HG03457 (cell line): ENCODE data around the gene LTBR.
"Not testable (repeated sequence)": the region's sequence is repeated elsewhere in the genome, so short reads cannot be mapped to it uniquely, and the experiment has no call there.

Source experiments
- ATAC-seq: cut with Tn5 transposase; IDR thresholded peaks from one replicate; pipeline ENCODE4 v1.9.1; 2021; ENCODE audit warnings: moderate number of reproducible peaks; ENCODE audit not compliant: unreplicated experiment

The LTBR gene

DNA sequence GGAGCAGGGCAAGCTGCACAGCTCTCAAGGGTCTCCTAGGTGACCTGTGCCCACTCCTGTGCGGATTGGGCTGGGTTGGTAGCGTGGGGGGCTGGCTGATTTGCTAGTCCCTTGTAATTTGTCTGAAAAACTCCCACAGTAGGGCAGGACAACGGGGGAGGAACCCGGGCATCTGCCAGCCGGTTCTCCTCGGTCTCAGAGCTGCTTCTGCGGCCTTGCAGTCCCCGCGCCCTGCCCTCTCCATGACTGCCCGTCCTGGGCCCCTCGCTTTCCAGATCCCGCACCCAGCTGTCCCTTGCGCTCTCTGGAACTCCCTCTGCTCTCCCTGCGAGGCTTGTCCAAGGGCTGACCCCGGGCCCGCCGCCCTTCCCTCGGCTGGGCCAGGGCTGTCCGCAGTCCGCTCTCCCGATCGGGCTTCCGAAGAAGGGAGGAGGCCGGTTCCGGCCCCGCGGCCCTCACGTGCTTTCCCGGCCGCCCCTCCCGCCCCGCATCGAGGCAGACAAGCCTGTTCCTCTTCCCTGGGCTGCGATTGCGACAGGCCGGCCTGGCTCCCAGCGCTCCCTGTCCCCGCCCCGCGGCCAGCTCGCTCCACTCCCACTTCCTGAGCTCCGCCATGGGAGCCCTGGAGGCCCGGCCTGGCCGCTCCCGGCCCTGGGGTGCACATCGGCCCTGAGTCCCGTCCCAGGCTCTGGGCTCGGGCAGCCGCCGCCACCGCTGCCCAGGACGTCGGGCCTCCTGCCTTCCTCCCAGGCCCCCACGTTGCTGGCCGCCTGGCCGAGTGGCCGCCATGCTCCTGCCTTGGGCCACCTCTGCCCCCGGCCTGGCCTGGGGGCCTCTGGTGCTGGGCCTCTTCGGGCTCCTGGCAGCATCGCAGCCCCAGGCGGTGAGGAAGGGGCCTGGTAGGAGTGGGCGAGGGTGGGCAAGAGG is at the start of gene LTBR:
Gene LTBR, plus strand, starts transcription at position 591 of the 927 bp plus-strand sequence. Its CDS starts 197 bp downstream, at position 788.
- ATAC-seq, result no peak

DNA sequence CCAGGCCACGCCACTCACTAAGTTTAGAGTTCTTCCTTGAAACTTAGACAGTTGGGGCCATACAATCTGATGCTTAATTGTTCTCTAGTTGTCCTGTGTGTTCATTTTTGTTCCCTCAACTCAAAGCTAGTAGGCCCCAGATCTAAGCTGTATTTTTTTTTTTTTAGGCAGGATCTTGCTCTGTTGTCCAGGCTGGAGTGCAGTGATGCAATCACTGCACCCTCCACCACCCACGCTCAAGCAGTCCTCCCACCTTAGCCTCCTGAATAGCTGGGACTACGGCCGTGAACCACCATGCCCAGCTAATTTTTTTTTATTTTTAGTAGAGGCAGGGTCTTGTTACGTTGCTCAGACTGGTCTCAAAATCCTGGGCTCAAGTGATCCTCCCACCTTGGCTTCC is 49.6 kb upstream of the LTBR start:
- ATAC-seq, result no peak

DNA sequence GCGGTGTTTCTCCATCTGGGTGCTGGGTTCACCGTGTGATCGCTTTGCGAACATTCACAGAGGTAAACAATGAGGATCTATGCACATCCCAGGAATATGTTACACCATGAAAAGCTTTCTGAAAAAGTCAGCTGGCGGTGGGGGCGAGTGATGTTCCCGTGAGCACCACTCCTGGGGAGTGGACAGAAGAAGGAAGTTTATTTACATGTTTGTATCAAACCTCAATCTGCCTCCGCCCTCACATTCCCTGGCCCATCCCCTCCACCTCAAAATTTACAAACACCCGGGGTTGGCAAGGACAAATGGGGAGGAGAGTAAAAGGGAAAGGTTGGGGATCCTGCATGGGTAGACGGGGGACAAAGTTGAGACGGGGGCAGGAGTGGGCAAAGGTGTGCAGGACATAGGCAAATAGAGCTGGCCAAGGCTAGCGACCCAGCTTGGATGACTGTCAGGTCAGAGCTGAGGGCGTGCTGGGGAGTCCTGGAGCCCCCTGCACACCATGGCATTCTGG is 49.0 kb upstream of the LTBR start:
- no peak for ATAC-seq

DNA sequence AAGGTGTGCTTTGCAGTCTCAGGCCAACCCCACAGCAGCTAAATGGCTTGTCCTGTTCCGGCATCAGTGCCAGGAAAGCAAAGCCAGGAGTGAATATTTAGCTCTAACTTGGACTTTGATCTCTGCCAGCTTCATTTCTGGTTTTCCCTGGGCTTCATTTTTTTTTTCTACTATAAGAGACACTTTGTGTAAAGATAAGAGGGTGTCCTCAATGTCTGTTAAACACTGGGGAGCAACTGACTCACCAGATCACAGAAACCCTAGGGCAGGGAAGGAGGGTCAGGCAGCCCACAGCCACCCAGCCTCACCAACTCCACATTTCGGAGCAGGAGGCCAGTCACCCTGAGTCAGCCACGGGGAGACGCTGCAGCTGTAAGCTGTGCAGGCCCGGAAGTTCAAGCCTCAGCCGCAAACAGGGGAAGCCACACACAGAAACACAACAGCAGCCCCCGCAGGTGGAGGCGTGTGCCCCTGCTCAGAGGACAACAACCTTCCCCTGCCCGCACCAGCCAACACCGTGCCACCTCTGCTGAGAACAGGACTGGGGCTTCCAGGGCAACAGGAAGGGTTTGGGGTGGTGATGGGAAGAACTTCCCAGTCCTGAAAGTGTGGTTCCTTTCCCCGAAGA is 48.4 kb upstream of the LTBR start:
- ATAC-seq, result no peak

DNA sequence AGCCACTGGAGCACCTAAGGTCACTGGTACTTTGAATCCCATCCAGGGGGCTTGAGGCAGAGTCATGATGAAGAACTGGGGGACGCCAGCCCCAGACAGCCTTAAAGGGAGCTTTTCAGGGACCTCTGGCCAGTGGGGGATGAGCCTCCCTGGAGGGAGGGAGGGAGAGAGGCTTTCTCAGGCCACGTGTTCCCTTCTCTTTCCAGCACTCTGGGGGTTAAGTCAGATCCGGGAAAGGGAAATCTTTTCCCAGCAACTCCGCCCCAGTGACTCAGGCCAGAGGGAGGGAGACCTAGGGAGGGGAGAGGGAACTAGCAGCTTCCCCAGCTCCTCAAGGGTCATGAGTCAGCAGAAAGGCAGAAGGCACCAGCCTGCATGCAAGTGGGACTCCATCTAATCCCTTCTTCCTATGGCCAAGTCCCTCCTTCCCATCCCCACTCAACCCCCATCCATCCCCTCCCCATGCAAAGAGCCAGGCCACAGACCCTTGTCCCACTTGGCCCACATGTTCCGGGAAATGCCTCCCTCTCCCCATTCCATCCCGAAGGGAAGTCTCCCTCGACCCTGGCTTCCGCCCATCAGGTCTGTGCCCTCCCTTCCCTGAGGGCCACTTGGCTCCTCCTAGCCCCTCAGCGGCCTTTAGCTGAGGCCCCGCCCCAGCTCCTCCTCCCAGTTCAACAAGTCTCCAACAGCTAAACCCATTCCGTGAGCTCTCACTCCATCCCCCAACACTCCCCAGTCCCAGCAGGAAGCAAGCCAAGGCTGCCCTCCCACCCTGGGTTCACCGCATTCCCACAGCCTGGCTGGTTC is 47.7 kb upstream of the LTBR start:
- ATAC-seq, result no peak

DNA sequence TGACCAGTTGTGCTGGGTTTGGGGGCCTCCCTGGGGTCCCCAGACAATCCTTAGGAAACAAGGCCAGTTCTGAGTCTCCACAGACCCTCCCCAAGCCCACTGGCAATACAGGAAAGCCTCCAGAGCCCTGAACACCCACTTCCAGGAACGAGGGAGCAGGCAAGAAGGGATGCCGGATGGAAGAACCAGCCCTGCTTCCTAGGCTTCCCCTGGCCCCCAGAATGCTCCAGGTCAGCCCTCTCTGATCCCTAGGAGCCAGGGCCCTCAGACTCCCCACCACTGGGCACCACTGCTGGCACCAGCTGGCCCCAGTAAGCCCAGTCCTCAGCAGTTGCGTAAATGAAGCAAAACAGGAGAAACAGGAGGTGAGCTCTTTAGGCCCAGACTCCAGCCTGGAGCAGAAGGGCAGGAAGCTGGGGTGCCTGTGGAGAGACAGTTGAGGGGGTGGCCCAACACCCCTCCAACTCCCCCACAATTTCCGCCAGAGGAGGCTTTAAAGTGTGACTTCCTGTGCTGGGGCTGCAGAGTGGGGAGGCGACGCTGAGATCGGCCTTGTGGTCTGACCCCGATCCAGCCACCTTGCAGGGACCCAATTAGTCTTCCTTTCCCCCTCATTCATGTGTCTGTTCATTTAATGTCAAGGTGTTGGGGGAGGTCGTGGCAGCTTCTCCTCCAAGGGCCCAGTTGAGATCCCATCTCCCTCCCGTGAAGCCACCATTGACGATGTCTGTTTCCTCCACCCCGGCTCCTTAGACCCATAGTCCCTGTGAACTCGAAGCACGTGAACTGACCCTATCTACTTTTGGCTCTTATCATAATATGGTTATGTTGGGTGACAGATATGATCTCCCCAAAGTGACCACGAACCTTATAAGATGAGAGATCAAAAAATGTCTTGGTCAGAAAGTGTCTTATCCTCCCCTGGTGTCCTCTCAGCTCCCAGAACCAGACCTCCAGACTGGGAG is 46.8 kb upstream of the LTBR start:
- ATAC-seq, result no peak

DNA sequence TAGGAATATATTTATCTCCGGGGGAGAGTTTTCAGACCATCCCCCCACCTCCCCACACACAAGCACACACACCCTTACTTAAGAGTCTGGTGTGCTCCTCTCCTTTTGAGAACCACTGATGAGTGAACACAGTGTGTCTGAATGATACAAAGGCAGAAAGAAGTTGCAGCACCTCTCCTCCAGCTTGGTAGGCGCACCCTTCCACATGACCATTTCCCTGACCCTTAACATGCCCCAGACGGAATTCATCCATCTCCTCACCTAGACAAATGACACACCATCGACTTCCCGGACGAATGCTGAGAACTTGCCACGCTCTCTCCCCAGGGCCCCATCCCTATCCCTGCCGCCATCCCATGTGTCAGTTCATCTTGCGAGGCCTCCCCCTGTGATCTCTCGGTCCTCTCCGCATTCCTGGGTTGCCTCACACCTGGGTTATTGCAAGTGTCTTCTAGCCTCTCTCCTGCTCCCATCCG is 46.0 kb upstream of the LTBR start:
- no peak for ATAC-seq

DNA sequence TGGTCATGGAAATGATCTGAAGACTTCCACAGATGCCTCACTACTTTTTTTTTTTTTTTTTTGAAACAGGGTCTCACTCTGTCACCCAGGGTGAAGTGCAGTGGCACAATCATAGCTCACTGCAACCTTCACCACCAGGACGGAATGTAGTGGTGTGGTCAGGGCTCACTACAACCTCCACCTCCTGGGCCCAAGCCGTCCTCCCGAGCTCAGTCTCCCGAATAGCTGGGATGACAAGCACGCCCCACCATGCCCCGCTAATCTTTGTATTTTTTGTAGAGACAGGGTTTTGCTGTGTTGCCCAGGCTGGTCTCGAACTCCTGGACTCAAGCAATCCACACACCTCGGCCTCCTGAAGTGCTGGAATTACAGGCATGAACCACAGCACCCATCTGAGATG is 45.4 kb upstream of the LTBR start:
- not testable (repeated sequence) for ATAC-seq

DNA sequence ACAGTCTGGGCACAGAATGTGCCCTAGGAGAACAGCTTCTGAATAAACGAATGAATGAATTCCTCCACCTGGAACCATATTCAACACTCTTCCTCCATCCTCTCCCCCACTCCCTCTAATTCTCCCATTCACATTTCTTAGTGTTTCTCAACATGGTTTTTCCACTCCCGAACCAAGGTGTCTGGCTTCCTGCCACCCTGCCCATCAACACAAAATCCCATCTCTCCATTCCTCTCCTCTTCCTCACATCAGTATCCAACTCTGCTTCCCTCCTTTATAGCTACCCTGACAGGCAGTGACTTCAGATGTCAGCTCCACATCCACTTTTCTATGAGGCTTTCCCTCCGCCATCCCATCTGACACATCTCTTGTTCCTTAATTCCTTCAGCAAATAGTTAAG is 45.0 kb upstream of the LTBR start:
- no peak for ATAC-seq

DNA sequence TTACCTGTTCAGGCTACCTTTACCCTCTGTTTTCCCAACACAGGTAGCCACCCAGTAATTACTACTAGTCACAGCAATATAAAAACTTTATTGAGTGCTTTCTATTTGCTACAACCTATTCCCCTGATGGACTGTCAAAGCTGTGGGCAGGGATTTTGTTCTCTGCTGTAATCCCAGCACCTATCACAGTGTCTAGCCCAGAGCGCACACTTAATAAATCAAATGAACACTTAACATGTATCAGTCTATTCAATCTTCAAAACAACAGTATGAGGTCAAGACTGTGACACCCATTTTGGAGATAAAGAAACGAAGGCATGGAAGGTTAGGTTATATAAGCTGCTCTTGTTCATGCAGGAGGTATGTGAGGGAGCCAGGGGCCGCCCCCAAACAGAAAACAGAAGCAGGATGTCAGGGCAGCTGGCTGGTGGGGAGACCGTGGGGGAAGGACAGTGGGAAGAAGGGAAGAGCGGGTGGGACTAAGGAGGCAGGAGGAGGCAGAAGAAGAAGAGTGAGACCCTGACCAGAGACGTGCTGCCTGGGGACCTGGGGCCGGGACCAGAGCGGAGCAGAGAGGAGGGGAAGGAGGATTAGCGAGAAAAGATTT is 43.8 kb upstream of the LTBR start:
- no peak for ATAC-seq

DNA sequence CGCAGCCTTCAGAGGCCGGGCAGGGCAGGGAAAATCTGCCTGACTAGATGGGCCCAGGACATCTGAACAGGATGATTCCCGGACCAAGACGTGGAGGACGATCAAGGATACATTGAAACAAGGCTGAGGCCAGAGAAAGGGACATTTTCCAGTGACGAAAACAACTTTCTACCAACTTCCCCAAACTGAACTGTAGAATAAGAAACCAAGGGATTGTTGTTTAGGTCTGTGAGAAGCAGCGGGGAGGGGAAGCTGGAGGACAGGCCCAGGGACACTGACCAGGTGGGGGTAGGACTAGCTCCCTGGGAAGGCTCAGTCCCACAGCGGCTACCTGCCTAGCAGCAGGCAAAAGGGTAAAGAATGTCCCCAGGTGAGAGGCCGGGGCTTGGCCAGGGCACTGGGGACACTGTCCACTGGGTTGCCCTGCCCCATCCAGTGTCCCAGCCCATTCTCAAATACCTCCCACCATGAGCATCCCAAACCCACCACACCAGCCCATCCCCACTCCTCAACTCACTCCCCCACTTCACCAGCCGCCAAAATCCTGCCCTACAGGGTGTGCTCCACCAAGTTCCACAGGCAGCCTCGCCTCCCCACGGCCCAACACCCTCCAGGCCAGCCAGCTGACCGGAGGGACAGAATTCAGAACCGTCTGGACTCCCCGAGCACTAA is 43.1 kb upstream of the LTBR start:
- ATAC-seq, result no peak

DNA sequence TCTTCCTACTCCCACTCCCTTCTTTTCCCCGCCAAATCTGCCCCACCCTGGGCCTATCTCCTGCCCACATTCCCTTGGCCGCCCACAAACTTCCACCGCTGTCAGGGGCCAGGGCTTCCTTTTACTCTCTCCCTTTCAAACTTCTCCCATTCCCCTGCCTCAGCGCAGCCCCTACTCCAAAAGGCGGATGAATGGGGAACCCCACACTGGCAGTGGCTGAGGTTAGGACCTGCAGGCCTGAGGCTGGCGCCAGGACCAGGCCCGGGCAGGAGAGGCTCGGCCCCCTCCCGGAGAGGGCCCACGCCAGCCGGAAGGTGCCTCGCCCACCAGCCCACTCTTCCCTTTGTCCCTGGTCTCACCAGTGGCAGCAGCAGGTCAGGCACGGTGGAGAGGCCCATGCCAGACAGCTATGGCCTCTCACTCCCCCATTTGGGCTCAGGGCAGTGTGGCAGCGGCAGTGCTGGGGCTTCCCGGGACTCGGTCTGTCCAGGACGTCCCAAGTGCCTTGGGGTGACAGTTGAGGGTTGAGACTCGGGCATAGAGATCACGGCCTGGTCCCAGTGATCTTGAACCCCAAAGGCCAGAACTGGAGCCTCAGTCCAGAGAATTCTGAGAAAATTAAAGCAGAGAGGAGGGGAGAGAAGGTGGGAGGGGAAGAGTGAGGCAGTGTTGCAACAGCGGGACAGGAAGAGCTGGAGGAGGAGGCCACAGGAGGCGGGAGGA is 42.4 kb upstream of the LTBR start, which contains the start of gene TNFRSF1A:
Gene TNFRSF1A, minus strand, starts transcription at position 660 of the 723 bp plus-strand sequence. Its CDS starts 262 bp downstream, at position 398.
- ATAC-seq, result no peak

DNA sequence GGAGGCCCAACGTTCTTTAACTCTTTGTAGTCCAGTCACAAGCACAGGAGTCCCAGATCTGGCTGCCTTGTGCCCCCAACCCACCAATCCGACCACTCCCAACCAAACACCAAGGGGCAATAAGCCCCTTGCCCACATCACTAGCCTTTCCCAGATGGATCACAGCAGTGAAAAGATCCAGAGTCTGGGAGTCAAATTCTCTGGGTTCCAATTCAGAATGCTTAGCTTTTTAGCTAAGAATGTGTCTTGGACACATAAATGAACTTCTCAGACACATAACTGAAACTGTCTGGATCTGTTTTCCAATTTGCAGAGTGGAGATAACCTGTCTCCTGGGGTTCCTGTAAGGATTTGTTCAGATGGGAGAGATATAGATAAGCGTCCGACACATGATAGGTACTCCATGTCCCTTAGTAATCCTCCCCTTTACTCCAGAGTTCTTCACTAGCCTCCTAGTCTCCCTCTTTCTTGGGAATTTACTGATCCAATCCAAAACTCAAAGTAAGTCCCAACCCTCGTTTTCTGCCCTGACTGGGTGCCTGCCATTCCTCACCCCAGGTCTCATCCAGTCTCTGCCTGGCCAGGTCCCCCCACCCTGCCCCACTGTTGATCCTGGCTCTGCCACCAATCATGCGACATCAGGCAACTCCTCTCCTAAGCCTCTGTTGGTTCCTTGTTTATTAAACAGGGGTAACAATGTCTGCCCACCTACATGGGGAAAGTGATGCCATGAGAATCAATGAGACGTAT is 41.6 kb upstream of the LTBR start:
- no peak for ATAC-seq

DNA sequence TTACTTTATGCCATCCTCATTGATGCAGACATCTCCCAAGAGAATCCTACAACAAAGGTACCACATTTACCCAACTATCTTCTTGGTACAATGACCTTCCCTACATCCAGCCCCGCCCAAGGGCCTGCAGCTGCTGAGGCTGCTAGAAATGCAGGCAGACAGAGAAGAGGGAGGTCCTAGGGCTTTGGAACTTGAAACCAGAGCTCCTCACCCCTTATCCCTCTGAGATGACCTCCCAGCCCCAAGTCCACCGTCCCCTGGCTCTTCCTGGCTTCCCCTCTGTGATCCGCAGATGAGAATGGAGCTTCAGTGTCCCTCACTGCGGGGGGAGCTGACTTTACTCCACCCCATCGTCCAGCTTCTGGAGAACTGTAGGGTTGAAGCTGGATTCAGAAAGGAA is 40.4 kb upstream of the LTBR start:
- ATAC-seq, result no peak

DNA sequence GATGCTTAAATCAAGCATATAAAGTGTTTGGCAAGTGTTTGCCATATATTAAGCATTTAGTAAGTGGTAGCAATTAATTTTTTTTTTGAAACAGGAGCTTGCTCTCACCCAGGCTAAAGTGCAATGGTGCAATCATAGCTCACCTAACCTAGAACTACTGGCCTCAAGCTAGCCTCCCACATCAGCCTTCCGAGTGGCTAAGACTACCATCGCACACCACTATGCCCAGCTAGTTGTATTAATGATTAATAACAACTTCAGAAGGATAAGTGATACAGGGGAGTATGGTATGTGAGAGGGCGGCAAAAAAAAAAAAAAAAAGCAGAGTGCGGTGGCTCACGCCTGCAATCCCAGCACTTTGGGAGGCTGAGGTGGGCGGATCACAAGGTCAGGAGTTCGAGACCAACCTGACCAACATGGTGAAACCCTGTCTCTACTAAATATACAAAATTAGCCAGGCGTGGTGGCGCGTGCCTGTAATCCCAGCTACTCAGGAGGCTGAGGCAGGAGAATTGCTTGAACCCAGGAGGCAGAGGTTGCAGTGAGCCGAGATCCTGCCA is 39.8 kb upstream of the LTBR start:
- ATAC-seq, result not testable (repeated sequence)

DNA sequence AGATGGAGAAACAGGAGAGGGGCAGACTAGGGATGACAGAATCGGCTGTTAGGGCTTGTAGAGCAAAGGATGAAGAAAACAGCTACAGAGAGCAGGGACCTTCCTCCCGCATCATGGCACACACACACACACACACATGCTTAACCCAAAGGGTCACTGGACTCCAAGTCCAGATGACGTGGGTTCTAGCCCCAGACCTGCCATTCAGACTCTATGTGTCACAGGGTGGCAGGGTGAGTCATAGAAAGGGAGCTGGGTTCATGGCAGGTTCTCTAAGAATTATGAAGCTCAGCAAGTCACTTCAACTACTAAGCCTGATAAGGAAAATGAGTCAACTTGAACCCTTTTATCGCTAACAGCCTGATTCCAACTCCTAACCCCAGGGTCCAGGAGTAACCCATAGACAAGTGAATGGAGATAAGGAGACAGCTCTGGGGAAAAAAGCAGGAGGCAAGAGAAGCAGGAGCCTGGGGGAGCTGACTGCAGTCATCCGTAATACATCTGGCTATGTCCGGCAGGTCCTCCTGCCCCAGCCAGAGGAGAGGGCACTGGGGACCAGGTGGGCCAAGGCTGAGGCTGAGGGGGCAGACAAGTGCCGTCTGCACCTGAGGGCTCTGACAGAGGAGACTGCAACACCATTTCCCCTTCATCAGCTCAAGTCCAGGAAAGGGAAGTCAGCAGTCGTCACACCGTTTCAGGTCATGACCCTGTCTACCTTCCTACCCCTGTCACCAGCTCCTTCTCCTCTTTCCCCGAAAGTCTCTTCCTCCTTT is 38.5 kb upstream of the LTBR start:
- no peak for ATAC-seq
